ENCODE results near the gene PDE6D.

The PDE6D gene

DNA sequence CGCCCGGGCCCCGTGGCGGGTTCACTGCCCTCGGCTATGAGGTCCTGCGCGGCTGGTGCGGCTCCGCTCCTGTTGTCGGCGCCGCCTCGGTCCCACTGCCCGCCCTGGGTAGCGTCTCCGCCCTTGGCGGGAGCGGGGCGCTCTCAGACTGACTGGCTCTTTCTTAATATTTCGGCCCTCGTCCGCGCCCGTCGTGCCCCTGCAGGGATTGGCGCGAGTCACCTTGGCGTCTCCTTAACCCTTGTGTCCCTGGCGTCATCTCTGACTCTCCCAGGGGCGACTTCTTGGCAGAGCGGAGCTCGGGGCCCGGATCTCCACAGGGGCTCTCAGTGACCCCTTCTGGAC is 71.5 kb downstream of the PDE6D start:
- H3K9me3 Mint-ChIP-seq, result no peaks in the 10 kb centered on the region
- peaks cover 57% of the 10 kb centered on the region for H3K4me1 Mint-ChIP-seq
- H3K27ac Mint-ChIP-seq, result peak overlapping the region; percentile 97
- ATAC-seq, result no peak
- peak overlapping the region; percentile 98 for H3K4me3 Mint-ChIP-seq
- peaks cover 8% of the 10 kb centered on the region for H3K27me3 Mint-ChIP-seq
- no peak for DNase-seq
- peaks cover 48% of the 10 kb centered on the region for H3K36me3 Mint-ChIP-seq (ENCODE audit: low read depth)

DNA sequence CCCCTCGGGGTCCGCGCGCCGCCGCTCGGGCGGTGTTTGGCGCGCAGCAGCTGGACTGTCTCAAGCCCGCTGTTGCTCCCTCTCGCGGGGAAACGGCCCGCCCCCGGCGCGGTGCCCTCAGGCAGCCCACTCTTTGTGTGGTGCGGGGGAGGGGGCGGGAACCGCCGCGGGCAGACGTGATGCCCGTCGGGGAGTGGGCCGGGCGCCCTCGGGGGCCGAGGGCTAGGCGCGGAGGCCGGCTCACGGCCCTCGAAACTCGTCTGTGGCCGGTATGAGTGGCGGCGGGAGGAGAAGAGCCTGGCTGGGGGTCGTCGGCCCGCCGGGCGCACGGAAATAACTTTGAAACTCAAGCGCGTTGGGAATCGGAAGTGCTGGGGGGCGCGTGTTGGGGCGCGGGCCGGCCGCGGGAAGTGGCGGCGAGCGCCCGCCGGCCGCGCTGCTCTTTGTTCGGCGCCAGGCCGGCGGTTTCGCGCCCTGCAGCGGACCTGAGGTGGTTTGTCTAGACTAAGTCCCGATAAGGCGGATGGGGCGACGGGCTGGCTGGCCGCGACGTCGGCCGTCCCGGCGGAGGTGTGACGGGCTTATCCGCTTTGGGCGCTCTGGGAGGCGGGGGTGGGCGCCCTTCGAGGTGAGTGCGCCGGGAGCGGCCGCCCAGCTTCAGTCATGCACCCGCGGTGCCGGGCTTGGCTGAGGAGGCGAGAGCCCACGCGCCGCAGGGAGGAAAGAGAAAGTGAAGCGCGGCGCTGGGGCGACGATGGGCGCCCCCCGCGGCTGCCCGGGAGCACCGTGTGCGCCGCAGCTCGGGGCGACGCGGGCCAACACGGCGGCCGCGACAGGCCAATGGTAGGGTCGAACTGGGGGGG is 72.1 kb downstream of the PDE6D start:
- Mint-ChIP-seq H3K4me3 (peak overlapping the region; percentile 98), H3K27ac (peak overlapping the region; percentile 99), H3K36me3 (ENCODE audit: low read depth) (peaks cover 51% of the 10 kb centered on the region), H3K9me3 (no peaks in the 10 kb centered on the region), H3K4me1 (peaks cover 57% of the 10 kb centered on the region), H3K27me3 (peaks cover 8% of the 10 kb centered on the region)
- no peak for ATAC-seq
- DNase-seq, result peak; percentile 43

DNA sequence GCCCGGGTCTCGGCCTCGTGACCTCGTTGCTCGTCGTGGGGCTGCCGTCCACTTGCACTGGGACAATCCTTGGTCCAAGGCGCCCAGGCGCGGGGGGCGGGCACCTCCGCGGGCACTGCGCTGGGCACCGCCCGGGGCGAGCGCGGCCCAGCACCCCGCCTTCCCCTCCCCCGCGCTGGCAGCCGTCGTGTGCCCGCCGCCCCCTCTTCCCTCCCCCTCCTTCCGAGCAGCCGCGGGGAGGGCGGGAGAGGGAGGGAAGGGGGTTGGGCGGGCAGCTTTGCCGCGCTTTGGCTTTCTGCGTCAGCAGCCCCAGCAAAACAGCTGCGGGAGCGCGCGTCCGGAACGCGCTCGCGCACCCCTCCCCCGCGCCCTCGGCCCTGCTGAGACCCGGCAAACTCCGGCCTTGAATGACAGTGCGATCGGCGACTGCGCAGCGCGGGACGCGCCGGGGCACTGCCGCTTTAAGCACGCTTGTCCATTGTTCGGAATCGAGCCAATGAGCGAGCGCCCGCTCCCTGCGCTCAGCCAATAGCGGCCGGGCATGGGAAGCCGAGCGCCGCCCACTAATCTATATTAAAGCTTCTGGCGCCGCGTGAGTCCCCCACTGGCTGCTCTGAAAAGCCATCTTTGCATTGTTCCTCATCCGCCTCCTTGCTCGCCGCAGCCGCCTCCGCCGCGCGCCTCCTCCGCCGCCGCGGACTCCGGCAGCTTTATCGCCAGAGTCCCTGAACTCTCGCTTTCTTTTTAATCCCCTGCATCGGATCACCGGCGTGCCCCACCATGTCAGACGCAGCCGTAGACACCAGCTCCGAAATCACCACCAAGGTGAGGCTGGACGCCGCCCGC is 72.9 kb downstream of the PDE6D start, which contains the start of gene PTMA:
TSS of gene PTMA (plus strand) at position 599 of the 846 bp plus-strand sequence. CDS start at position 781, 182 bp downstream.
- Mint-ChIP-seq H3K4me3 (peak within 1 kb of the TSS; percentile 98), H3K36me3 (ENCODE audit: low read depth) (peaks cover 43% of the 10 kb centered on the region), H3K27me3 (peaks cover 8% of the 10 kb centered on the region), H3K9me3 (no peaks in the 10 kb centered on the region), H3K27ac (peak within 1 kb of the TSS; percentile 100), H3K4me1 (peaks cover 49% of the 10 kb centered on the region)
- DNase-seq (peak; percentile 99), ATAC-seq (peak; percentile 80)

DNA sequence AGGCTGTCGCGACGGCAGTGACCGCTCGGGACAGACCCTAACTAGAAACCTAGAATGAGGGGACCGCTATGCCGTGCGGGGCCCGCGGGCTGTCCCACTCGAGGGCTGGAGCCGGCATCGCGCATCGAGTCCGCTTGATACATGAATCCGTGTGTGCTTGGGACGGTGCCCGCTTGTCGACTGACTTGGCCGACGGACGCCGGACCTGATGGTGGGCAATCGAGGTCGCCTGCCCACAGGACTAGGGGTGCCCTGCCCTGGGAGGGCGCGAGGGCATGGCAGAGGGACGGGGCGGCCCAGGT is 73.5 kb downstream of the PDE6D start:
- ATAC-seq (no peak), DNase-seq (no peak)
- Mint-ChIP-seq H3K9me3 (no peaks in the 10 kb centered on the region), H3K4me3 (peak overlapping the region; percentile 90), H3K36me3 (ENCODE audit: low read depth) (peaks cover 39% of the 10 kb centered on the region), H3K27ac (peak overlapping the region; percentile 100), H3K27me3 (peaks cover 8% of the 10 kb centered on the region), H3K4me1 (peaks cover 45% of the 10 kb centered on the region)

DNA sequence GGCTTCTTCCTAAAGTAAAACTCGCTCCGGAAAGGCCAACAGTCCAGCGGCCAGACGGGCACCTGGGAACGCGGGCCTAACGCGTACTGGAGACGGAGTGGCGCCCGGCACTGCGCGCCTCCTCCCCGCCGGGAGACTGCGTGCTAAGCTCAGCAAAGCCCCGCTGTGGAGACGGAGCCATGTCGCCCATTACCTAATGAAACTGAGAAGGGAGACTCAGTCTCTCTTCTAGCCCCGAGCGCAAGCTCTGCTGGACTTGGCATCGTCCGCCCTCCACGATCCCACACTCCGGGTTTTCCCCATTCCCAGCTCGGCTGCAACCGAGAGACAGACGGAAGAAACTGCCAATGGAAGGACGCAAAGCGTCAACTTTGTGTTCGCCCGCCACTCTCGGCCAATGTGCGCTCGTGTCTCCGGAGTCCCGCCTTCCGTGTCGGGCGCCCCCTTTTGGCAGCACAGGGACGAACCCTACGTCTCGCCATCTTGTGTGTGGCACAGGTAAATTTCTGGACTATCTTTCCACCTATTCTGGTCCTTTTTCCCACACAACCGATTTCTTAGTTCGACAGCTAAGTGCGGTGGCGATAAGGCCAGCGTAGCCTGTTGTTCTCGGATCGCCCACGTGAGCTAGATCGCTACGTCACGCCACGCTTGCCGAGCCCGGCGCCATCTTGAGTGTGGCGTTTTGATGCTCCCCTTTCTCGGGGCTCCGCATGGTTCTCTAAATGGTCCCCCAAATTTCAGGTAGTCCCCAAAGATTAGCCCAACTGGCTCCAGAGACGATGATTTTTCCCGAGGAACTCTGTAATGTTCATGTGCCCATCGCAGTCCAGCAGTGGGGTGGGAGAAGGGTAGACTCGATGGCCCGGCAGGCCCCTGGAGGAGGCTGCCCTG is 74.1 kb downstream of the PDE6D start:
- peaks cover 33% of the 10 kb centered on the region for H3K36me3 Mint-ChIP-seq (ENCODE audit: low read depth)
- H3K9me3 Mint-ChIP-seq, result no peaks in the 10 kb centered on the region
- peaks cover 39% of the 10 kb centered on the region for H3K4me1 Mint-ChIP-seq
- ATAC-seq (peak; percentile 38), DNase-seq (peak; percentile 98)
- H3K27ac Mint-ChIP-seq, result peak overlapping the region; percentile 100
- H3K27me3 Mint-ChIP-seq, result peaks cover 6% of the 10 kb centered on the region
- peak overlapping the region; percentile 90 for H3K4me3 Mint-ChIP-seq

DNA sequence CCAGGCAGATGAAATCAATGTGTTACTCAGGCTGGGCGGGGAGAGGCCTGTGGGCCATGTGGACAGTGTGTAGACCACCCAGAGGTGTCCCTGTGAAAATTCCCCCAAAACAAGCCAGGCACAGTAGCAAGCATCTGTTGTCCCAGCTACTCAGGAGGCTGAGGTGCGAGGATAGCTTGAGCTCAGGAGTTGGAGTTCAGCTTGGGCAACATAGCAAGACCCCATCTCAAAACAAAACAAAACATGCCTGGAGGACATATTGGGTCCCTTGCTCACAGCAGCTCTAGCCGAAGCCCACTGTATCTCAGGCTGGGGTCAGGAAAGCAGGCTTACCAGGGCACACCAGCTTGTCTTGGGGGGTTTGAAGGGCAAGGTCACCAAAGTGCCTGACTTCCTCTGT is 77.1 kb downstream of the PDE6D start:
- Mint-ChIP-seq H3K4me1 (peaks cover 28% of the 10 kb centered on the region), H3K36me3 (ENCODE audit: low read depth) (peaks cover 12% of the 10 kb centered on the region), H3K27me3 (peaks cover 6% of the 10 kb centered on the region), H3K27ac (no peak overlapping the region), H3K4me3 (peak overlapping the region; percentile 16), H3K9me3 (no peaks in the 10 kb centered on the region)
- DNase-seq (no peak), ATAC-seq (no peak)

DNA sequence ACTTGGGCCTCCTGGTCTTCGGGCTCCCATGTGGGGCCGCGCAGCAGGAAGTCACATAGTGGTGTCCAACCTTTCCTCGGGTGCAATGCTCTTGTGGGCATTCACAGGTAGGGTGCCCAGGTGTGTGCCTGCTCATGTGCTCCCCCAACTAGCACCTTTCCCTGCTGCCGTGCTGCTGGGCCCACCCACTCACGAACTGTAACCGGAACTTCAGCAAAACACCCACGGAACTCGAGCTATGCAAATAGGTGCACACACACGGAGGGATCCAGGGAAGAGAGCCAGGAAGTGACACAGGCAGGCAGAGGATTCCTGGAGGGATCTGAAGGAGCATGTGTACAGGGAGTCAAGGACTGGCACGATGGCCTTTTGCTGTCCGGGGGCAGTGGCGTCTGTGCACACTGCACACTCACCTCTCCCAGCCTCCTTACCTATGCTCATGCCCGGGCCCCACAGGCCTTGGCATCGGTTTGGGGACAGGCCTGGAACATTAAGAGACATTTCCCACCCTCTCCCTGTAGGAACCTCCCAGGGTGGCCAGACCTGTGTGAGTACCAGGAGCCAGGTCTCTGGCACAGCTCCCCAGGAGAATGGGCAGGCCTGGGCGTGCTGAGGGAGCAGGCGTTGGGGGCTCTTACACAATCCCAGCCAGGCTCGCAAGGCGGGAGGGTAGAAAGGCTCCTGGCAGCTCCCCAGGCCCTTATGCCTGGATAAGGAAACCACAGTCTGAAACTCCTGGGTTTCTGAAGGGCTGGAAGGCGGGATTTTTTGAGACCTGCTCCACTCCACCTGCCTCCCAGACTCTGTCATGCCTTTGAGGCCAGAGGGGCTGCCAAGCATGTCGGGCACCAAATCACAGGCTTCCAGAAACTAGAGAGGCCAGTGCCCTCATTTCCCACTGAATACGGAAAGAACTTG is 79.4 kb downstream of the PDE6D start:
- peaks cover 17% of the 10 kb centered on the region for H3K4me1 Mint-ChIP-seq
- no peaks in the 10 kb centered on the region for H3K9me3 Mint-ChIP-seq
- DNase-seq, result no peak
- H3K36me3 Mint-ChIP-seq (ENCODE audit: low read depth), result peaks cover 4% of the 10 kb centered on the region
- no peaks in the 10 kb centered on the region for H3K27me3 Mint-ChIP-seq
- H3K4me3 Mint-ChIP-seq, result no peak overlapping the region
- ATAC-seq, result no peak
- no peak overlapping the region for H3K27ac Mint-ChIP-seq

DNA sequence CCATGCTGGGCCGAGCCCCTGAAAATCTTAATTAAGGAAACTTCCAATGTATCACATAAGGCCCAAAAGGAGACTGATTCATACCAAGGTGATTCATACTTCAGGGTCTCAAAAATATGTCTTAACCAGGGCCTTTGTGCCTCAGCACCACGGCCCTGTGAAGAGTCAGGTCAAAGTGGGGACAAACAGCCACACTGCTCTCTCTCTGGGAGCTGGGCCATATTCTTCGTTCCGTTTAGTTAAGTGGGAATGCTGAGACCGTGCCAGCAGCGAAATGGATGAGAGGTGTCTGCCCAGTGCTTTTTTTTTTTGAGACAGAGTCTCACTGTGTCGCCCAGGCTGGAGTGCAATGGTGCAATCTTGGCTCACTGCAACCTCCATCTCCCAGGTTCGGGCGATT is 82.1 kb downstream of the PDE6D start:
- H3K27me3 Mint-ChIP-seq, result no peaks in the 10 kb centered on the region
- H3K36me3 Mint-ChIP-seq (ENCODE audit: low read depth), result peaks cover under 1% of the 10 kb centered on the region
- peaks cover 3% of the 10 kb centered on the region for H3K4me1 Mint-ChIP-seq

DNA sequence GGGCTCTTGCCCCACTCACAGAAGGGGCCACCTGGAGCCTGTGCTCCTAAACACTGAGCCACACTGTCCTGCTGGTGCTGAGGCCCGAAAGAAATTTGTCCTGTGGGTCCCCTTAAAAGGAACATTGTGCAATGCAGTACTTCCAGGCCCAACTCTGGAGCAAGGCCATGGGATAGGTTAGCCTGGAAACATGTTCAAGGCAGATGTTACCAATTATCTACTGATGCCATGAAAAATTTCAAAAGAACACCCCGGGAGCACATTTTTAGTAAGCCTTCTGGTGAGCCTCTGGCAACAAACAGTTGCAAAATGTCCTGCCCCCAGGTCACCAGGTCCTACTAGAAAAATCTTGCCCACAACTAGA is 85.1 kb downstream of the PDE6D start:
- Mint-ChIP-seq H3K36me3 (ENCODE audit: low read depth) (no peaks in the 10 kb centered on the region), H3K4me3 (no peak overlapping the region), H3K27ac (no peak overlapping the region), H3K27me3 (no peaks in the 10 kb centered on the region), H3K9me3 (no peaks in the 10 kb centered on the region), H3K4me1 (no peaks in the 10 kb centered on the region)
- ATAC-seq (no peak), DNase-seq (no peak)

More for the DNA sequence above, 82.1 kb downstream of the PDE6D start:
- Mint-ChIP-seq H3K4me3 (no peak overlapping the region), H3K27ac (no peak overlapping the region), H3K9me3 (no peaks in the 10 kb centered on the region)
- DNase-seq (no peak), ATAC-seq (peak; percentile 38)

DNA sequence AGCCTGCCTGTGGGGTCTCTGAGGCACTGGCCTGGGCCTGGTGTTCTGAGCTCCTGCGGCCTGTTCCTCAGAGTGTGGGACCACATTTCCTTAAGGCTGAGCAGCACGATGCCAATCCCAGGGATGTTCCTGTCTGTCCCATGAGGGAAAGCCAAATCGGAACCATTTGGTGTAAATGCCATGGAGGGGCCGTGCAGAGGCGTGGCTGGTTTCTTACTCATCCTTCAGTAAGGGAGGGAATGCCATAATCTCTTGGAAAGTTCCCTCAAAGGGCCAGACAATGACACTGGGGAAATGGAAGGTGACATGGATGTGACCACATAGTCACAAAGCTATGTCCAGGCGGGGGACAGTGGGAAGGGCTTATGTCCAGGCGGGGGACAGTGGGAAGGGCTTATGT is 87.1 kb downstream of the PDE6D start:
- no peak for DNase-seq
- Mint-ChIP-seq H3K4me3 (no peak overlapping the region), H3K4me1 (no peaks in the 10 kb centered on the region), H3K36me3 (ENCODE audit: low read depth) (no peaks in the 10 kb centered on the region), H3K9me3 (no peaks in the 10 kb centered on the region), H3K27me3 (no peaks in the 10 kb centered on the region), H3K27ac (no peak overlapping the region)
- ATAC-seq, result no peak

DNA sequence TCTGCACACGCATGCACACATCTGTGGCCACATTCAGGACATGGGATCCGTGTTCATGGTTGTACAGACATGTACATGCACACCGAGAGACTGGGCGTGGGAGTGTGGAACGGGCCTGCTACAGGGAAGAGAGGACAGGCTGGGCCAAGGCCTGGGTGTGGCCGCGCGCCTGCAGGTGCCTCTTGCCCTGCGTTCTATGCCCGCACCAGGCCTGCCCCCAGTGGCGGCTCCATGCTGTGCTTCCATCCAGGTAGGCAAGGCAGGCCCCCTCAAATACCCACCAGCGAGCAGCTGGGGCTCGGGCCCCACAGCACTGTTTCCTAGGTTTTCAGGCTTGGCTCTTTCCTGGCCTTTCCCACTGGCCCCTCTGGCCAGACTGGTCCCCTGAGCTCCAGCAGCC is 88.2 kb downstream of the PDE6D start:
- Mint-ChIP-seq H3K27ac (no peak overlapping the region), H3K27me3 (no peaks in the 10 kb centered on the region), H3K4me1 (peaks cover under 1% of the 10 kb centered on the region), H3K36me3 (ENCODE audit: low read depth) (no peaks in the 10 kb centered on the region), H3K9me3 (no peaks in the 10 kb centered on the region), H3K4me3 (no peak overlapping the region)
- DNase-seq, result no peak
- no peak for ATAC-seq

DNA sequence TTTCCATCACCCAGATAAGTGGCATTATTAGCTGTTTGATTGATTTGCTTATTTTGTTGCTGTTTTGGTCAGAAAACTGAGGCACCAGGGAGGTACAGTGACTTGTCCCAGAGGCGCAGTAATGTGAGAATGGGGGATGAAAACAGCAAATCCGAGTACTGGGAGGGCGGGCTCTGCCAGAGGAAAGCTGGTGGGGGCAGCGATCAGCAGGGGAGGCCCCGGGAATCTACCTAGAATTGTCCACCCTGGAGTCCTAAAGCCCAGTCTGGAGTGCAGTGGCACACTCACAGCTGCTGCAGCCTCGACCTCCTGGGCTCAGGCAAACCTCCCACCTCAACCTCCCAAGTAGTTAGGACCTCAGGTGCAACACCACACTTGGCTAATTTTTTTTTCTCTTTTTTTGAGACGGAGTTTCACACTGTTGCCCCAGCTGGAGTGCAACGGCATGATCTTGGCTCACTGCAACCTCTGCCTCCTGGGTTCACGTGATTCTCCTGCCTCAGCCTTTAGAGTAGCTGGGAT is 89.8 kb downstream of the PDE6D start:
- H3K27me3 Mint-ChIP-seq, result no peaks in the 10 kb centered on the region
- ATAC-seq (no peak), DNase-seq (no peak)
- no peak overlapping the region for H3K4me3 Mint-ChIP-seq
- H3K36me3 Mint-ChIP-seq (ENCODE audit: low read depth), result no peaks in the 10 kb centered on the region
- H3K9me3 Mint-ChIP-seq, result no peaks in the 10 kb centered on the region
- peaks cover 9% of the 10 kb centered on the region for H3K4me1 Mint-ChIP-seq
- H3K27ac Mint-ChIP-seq, result no peak overlapping the region

DNA sequence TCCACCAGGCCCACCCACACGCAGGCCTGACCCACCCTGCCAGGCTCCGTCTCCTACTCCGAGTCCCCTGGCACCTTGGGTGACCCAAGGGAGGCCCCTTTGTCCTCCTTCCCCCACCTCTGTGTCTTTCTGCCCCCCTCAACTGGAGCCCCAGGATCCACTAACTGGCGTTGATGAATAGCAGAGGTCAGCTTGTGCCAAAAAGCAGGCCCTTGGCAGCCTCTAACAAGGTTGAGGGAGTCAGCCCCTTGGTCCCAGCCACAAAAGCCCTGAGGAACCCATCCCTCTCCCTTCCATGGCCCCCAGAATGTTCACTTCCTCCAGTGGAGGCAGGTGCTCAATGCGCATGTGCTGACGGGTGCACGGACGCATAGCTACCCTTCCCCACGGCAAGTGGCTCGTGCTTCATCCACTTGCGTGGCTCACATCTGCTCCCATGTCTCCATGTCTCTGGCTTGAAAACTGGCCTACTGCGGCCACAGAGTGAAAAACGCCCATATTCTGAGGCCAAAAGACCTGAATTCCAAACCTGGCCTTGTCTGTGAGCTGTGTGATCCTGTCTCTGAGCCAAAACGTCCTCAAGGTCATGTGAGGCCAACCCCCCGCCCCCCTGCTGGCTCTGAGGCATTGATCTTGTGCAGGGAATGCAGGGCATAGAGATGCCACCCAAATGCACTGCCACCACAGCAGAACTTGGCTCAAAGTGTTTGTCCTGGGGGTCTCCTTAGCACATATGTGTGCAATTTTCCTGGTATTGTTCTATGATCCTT is 91.8 kb downstream of the PDE6D start:
- Mint-ChIP-seq H3K4me1 (peaks cover 9% of the 10 kb centered on the region), H3K4me3 (no peak overlapping the region), H3K36me3 (ENCODE audit: low read depth) (no peaks in the 10 kb centered on the region), H3K27ac (no peak overlapping the region), H3K9me3 (no peaks in the 10 kb centered on the region), H3K27me3 (no peaks in the 10 kb centered on the region)
- DNase-seq (no peak), ATAC-seq (no peak)
